ENCODE results near the gene ALG6.
"Not testable (repeated sequence)": the region's sequence is repeated elsewhere in the genome, so short reads cannot be mapped to it uniquely, and the experiment has no call there.

Gene ALG6

DNA sequence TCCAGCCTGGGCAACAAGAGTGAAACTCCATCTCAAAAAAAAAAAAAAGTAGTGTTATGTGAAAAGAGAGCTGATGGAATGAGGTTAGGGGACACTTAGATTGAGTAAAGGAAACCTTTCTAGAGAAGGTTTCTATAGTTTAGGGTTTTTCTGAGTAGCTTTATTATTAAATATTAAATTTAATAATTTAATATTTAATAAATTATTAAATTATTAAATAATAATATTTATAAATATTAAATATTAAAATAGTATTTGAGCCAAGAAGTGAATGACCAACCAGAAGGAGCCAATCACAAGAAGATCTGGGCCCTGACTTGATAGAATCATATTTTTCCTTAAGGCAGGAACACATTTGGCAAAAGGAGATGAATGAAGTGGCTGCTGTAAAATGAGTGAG is 50.7 kb downstream of the ALG6 start:
- H3K9me3 Mint-ChIP-seq, result no peaks in the 10 kb centered on the region
- no peak overlapping the region for H3K27ac Mint-ChIP-seq
- H3K27me3 Mint-ChIP-seq, result no peaks in the 10 kb centered on the region
- H3K36me3 Mint-ChIP-seq (ENCODE audit: low read depth), result peaks cover 41% of the 10 kb centered on the region
- no peaks in the 10 kb centered on the region for H3K4me1 Mint-ChIP-seq
- DNase-seq, result no peak
- no peak for ATAC-seq
- no peak overlapping the region for H3K4me3 Mint-ChIP-seq

DNA sequence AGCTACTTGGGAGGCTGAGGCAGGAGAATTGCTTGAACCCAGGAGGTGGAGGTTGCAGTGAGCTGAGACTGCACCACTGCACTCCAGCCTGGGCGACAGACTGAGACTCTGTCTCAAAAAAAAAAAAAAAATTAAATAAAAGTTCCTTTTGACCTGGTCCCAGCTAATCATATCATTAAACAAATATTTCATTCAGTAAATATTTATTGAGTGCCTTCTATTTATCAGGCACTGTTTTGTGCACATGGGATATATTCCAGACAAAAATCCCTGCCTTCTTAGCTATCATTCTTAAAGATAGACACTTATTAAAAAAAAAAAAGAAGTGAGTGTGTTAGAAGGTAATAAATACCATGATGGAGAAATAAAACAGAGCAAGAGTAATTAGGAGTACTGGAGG is 53.3 kb downstream of the ALG6 start:
- peaks cover 43% of the 10 kb centered on the region for H3K36me3 Mint-ChIP-seq (ENCODE audit: low read depth)
- H3K4me1 Mint-ChIP-seq, H3K4me3 Mint-ChIP-seq, DNase-seq, H3K27ac Mint-ChIP-seq, ATAC-seq, H3K9me3 Mint-ChIP-seq, H3K27me3 Mint-ChIP-seq: not testable (repeated sequence)

GRCh38 chr1:63423649-63424048 is 56.2 kb downstream of the ALG6 start:
- Mint-ChIP-seq H3K36me3 (ENCODE audit: low read depth) (peaks cover 35% of the 10 kb centered on the region), H3K27me3 (no peaks in the 10 kb centered on the region), H3K4me1 (no peaks in the 10 kb centered on the region), H3K9me3 (peaks cover 4% of the 10 kb centered on the region), H3K4me3 (no peak overlapping the region), H3K27ac (no peak overlapping the region)
- DNase-seq, result no peak
- no peak for ATAC-seq

- Mint-ChIP-seq H3K36me3 (ENCODE audit: low read depth) (peaks cover 36% of the 10 kb centered on the region), H3K27me3 (no peaks in the 10 kb centered on the region), H3K4me1 (no peaks in the 10 kb centered on the region), H3K9me3 (peaks cover 11% of the 10 kb centered on the region), H3K27ac (no peak overlapping the region), H3K4me3 (no peak overlapping the region)
- DNase-seq (no peak), ATAC-seq (no peak)
These were observed 61.4 kb downstream of the ALG6 start for GRCh38 chr1:63428815-63429214.

DNA sequence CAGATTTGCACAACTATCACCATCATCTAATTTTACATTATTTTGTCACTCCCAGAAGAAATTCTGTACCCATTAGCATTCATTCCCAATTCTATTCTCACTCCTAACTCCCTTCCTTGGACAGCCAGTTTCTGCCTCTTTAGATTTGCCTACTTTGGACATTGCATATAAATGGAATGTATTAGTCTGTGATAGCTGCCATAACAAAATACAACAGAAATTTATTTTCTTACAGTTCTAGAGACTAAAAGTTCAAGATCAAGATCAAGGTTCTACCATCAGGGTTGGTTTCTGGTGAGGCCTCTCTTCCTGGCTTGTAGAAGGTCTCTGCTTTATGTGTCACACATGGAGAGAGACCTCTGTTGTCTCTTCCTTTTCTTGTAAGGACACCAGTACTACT is 61.9 kb downstream of the ALG6 start:
- no peak for DNase-seq
- Mint-ChIP-seq H3K27ac (no peak overlapping the region), H3K36me3 (ENCODE audit: low read depth) (peaks cover 36% of the 10 kb centered on the region), H3K4me3 (no peak overlapping the region), H3K4me1 (no peaks in the 10 kb centered on the region), H3K9me3 (peaks cover 11% of the 10 kb centered on the region), H3K27me3 (no peaks in the 10 kb centered on the region)
- ATAC-seq, result no peak

GRCh38 chr1:63435161-63435560 is 67.7 kb downstream of the ALG6 start:
- Mint-ChIP-seq H3K36me3 (ENCODE audit: low read depth) (peaks cover 13% of the 10 kb centered on the region), H3K27me3 (no peaks in the 10 kb centered on the region), H3K4me1 (peaks cover 2% of the 10 kb centered on the region), H3K4me3 (no peak overlapping the region), H3K27ac (no peak overlapping the region), H3K9me3 (no peaks in the 10 kb centered on the region)
- no peak for ATAC-seq
- no peak for DNase-seq

GRCh38 chr1:63442141-63442475 is 74.7 kb downstream of the ALG6 start:
- no peaks in the 10 kb centered on the region for H3K9me3 Mint-ChIP-seq
- peaks cover 4% of the 10 kb centered on the region for H3K36me3 Mint-ChIP-seq (ENCODE audit: low read depth)
- DNase-seq (no peak), ATAC-seq (no peak)
- H3K27ac Mint-ChIP-seq, result no peak overlapping the region
- H3K27me3 Mint-ChIP-seq, result no peaks in the 10 kb centered on the region
- no peaks in the 10 kb centered on the region for H3K4me1 Mint-ChIP-seq
- no peak overlapping the region for H3K4me3 Mint-ChIP-seq

GRCh38 chr1:63448731-63449246 is 81.4 kb downstream of the ALG6 start:
- ATAC-seq (no peak), DNase-seq (no peak)
- Mint-ChIP-seq H3K4me1 (no peaks in the 10 kb centered on the region), H3K27me3 (no peaks in the 10 kb centered on the region), H3K36me3 (ENCODE audit: low read depth) (peaks cover 4% of the 10 kb centered on the region), H3K27ac (no peak overlapping the region), H3K4me3 (no peak overlapping the region), H3K9me3 (no peaks in the 10 kb centered on the region)

- Mint-ChIP-seq H3K36me3 (ENCODE audit: low read depth) (peaks cover 4% of the 10 kb centered on the region), H3K4me1 (no peaks in the 10 kb centered on the region), H3K4me3 (no peak overlapping the region), H3K27me3 (no peaks in the 10 kb centered on the region), H3K27ac (no peak overlapping the region), H3K9me3 (no peaks in the 10 kb centered on the region)
- ATAC-seq, result no peak
- no peak for DNase-seq
These were observed 83.0 kb downstream of the ALG6 start for GRCh38 chr1:63450416-63450815.

DNA sequence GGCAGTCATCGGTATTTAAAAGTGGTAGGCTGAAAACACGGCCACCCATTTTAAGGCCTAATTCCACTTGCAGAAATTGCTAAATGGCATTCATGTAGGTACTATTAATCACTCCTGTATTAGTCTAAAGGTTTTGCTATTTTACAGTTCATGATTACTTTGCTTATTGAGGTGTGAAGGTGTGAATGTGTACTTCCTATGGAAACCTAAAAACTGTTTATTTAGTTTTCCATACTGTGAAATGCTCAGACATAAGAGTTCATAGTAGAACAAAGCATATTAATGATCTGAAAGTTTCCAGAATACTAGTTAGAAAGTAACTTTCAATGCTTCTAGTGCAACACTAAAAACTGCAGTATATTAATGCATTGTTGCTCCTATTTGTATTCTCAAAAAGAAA is 85.8 kb downstream of the ALG6 start:
- peaks cover 12% of the 10 kb centered on the region for H3K36me3 Mint-ChIP-seq (ENCODE audit: low read depth)
- H3K27me3 Mint-ChIP-seq, result no peaks in the 10 kb centered on the region
- H3K4me1 Mint-ChIP-seq, result no peaks in the 10 kb centered on the region

GRCh38 chr1:63454269-63454668 is 86.8 kb downstream of the ALG6 start:
- Mint-ChIP-seq H3K9me3 (no peaks in the 10 kb centered on the region), H3K27ac (no peak overlapping the region), H3K36me3 (ENCODE audit: low read depth) (peaks cover 16% of the 10 kb centered on the region), H3K27me3 (no peaks in the 10 kb centered on the region), H3K4me1 (no peaks in the 10 kb centered on the region), H3K4me3 (no peak overlapping the region)
- no peak for DNase-seq
- no peak for ATAC-seq

More for the DNA sequence above, 85.8 kb downstream of the ALG6 start:
- no peak for ATAC-seq
- H3K4me3 Mint-ChIP-seq, result no peak overlapping the region
- H3K9me3 Mint-ChIP-seq, result no peaks in the 10 kb centered on the region
- no peak for DNase-seq
- no peak overlapping the region for H3K27ac Mint-ChIP-seq

DNA sequence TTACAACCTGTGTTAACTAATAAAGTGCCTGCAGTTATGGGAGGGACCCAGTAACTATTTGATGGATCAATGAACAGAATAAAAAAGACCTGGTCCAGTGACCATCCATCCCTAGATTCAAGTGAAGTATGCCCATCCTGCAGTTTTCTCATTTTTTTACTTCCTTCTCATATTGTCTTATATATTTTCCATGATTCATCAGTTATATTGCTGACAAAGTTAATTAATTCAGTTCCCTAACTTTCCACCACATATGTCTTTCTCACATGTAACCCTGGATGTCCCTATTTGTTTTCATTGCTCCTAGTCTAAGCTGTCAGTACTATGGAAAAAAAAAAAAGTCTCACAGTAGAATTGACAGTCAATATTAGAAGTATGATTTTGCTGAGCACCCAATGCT is 91.3 kb downstream of the ALG6 start:
- Mint-ChIP-seq H3K9me3 (peaks cover 14% of the 10 kb centered on the region), H3K4me3 (no peak overlapping the region), H3K36me3 (ENCODE audit: low read depth) (peaks cover 36% of the 10 kb centered on the region), H3K27ac (no peak overlapping the region), H3K4me1 (no peaks in the 10 kb centered on the region), H3K27me3 (no peaks in the 10 kb centered on the region)
- ATAC-seq (no peak), DNase-seq (no peak)

- no peak overlapping the region for H3K4me3 Mint-ChIP-seq
- no peak for ATAC-seq
- H3K9me3 Mint-ChIP-seq, result peaks cover 14% of the 10 kb centered on the region
- no peak overlapping the region for H3K27ac Mint-ChIP-seq
- no peaks in the 10 kb centered on the region for H3K27me3 Mint-ChIP-seq
- H3K4me1 Mint-ChIP-seq, result no peaks in the 10 kb centered on the region
- peaks cover 42% of the 10 kb centered on the region for H3K36me3 Mint-ChIP-seq (ENCODE audit: low read depth)
- no peak for DNase-seq
These were observed 94.3 kb downstream of the ALG6 start for GRCh38 chr1:63461661-63462230.

GRCh38 chr1:63463248-63463647 is 95.8 kb downstream of the ALG6 start:
- Mint-ChIP-seq H3K27me3 (no peaks in the 10 kb centered on the region), H3K4me3 (no peak overlapping the region), H3K27ac (no peak overlapping the region), H3K4me1 (no peaks in the 10 kb centered on the region), H3K36me3 (ENCODE audit: low read depth) (peaks cover 33% of the 10 kb centered on the region), H3K9me3 (peaks cover 14% of the 10 kb centered on the region)
- ATAC-seq, result no peak
- DNase-seq, result no peak

DNA sequence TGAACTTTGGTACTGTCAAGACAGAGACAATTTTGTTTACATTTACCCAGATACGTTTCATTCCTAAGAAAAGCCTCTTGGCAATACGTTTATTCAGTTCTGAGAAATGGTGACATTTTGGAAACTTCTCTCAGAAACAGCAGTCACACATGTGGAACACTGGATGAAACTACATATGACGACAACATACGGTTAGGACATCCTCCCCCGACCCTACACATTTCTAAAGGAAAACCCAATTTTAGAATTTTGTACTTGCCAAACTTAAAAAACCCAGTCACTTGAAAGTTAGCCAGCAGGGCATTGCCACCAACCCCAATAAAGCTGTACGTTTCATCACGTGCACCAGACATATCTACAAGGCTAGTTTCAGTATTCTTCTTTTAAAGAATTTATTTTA is 98.8 kb downstream of the ALG6 start:
- no peak for DNase-seq
- H3K27me3 Mint-ChIP-seq, result no peaks in the 10 kb centered on the region
- H3K4me3 Mint-ChIP-seq, result no peak overlapping the region
- H3K27ac Mint-ChIP-seq, result no peak overlapping the region
- no peak for ATAC-seq
- peaks cover 38% of the 10 kb centered on the region for H3K36me3 Mint-ChIP-seq (ENCODE audit: low read depth)
- no peaks in the 10 kb centered on the region for H3K4me1 Mint-ChIP-seq
- H3K9me3 Mint-ChIP-seq, result peaks cover 19% of the 10 kb centered on the region

DNA sequence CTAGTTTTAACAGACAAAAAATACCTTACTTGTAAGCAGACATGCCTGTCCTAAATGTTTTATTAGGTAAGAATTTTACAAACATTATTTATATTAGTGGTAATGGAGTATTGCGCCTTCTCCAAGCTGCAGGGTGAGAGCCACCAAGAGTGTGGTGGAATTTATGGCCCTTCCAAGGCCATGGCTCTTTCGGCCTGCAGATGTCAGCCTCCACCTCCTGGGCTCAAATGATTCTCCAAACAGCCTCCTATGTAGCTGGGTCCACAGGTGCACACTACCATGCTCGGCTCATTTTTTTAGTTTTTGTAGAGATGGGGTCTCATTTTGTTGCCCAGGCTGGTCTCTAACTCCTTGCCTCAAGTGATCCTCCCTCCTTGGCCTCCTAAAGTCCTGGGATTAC is 99.3 kb downstream of the ALG6 start:
- H3K4me3 Mint-ChIP-seq, result no peak overlapping the region
- peaks cover 37% of the 10 kb centered on the region for H3K36me3 Mint-ChIP-seq (ENCODE audit: low read depth)
- H3K4me1 Mint-ChIP-seq, result no peaks in the 10 kb centered on the region
- H3K27me3 Mint-ChIP-seq, result no peaks in the 10 kb centered on the region
- no peak for ATAC-seq
- peaks cover 18% of the 10 kb centered on the region for H3K9me3 Mint-ChIP-seq
- DNase-seq, result no peak
- H3K27ac Mint-ChIP-seq, result no peak overlapping the region
